K562 (cell line): ENCODE data around the gene RAB6A. TPM values are rescaled to one million over a fixed set of nuclear protein-coding genes. Genes with fewer than 3 reads are reported as not detected.

Experiments
- ATF2 ChIP-seq: sonication (generic); formaldehyde crosslinking; IDR thresholded peaks from 2 replicates; pipeline ENCODE4 v1.8.1; 2022; ENCODE audit warnings: missing genetic modification reagents
- GABPB1 ChIP-seq: sonication (generic); formaldehyde crosslinking; IDR thresholded peaks from 2 replicates; pipeline ENCODE4 v1.8.0; 2022; ENCODE audit warnings: mild to moderate bottlenecking, missing genetic modification reagents
- MAZ ChIP-seq, 2 experiments: fragments of 450-650 bp in 1 of 2; sonication (generic) in 1 of 2; formaldehyde crosslinking; IDR thresholded peaks in 1 of 2; conservative IDR thresholded peaks in 1 of 2; 2 replicates each; pipeline versions ENCODE4 v1.4.0 to v1.5.0; 2020; ENCODE audit warnings: mild to moderate bottlenecking in 1 of 2, missing genetic modification reagents in 1 of 2
- MTA1 ChIP-seq: fragments of 450-650 bp; IDR thresholded peaks from 2 replicates; pipeline ENCODE4 v1.6.1; 2017; ENCODE audit warnings: borderline replicate concordance
- SIRT6 ChIP-seq: IDR thresholded peaks from one replicate; pipeline ENCODE4 v1.6.1; 2012; ENCODE audit warnings: low read depth, mild to moderate bottlenecking, control low read depth, inconsistent platforms, low read length, moderate library complexity
- TRIM28 ChIP-seq: fragments of 450-650 bp; IDR thresholded peaks from 2 replicates; pipeline ENCODE4 v1.6.1; 2017
- ZNF318 ChIP-seq, 2 experiments: fragments of 450-650 bp; IDR thresholded peaks; 2 replicates each; pipeline ENCODE4 v1.6.1; 2016; ENCODE audit warnings: mild to moderate bottlenecking in 2 of 2, borderline replicate concordance in 1 of 2, low read depth in 1 of 2, moderate library complexity in 1 of 2
- polyA plus RNA-seq, 8 experiments: library from polyadenylated mRNA; depleted of rRNA in 4 of 8; stranded (reverse) in 5 of 8; unstranded in 3 of 8; fragments of >200 nt; fragmentation: Nextera tagmentation in 2 of 8; fragmentation: Illumina TruSeq in 1 of 8; extraction: Ambion mirVana in 2 of 8; extraction: Trizol in 1 of 8; gene quantifications; 2 replicates each; pipeline versions ENCODE4 v1.2.1 to v1.2.3, GENCODE V29; 2011 to 2014; ENCODE audit warnings: inconsistent platforms in 1 of 8, missing spikeins in 1 of 8
- total RNA-seq, 7 experiments: library from RNA; depleted of rRNA in 6 of 7; stranded (reverse); fragments of >200 nt in 6 of 7; fragmentation: Illumina TruSeq in 2 of 7; extraction: Trizol in 2 of 7; gene quantifications; 2 replicates each; pipeline versions ENCODE4 v1.2.1 to v1.2.3, GENCODE V29; 2011 to 2021; ENCODE audit warnings: low replicate concordance in 1 of 7
- TF ChIP-seq, protein P1 (sequence below): fragments of 450-650 bp; IDR thresholded peaks from 2 replicates; pipeline ENCODE4 v1.7.1; 2018; ENCODE audit warnings: mild to moderate bottlenecking, low read depth; ENCODE audit not compliant: partially characterized antibody
- TF ChIP-seq, protein P2 (sequence below): fragments of 250-450 bp; sonication (Bioruptor Pico); IDR thresholded peaks from 2 replicates; pipeline ENCODE4 v1.8.0; 2022; ENCODE audit warnings: moderate library complexity, mild to moderate bottlenecking, inconsistent platforms

RAB6A gene
- total and polyA plus RNA-seq, 9 of the 15 experiments (the other 6 are each of a cell fraction or from before 2014, with no cell fraction given) = 14.0 to 95.3 (median 45.4) TPM

GRCh38 chr11:73784080-73784634 is 23.3 kb upstream of the RAB6A start (continued):
- TF ChIP-seq ZNF318 (IDR thresholded peaks at IDR 0.05; ENCODE audit: borderline replicate concordance in 1 of 2, low read depth in 1 of 2) (peak in 1 of 2 experiments; percentile 59; a peak in 1 of 4 replicates), MAZ (CRISPR knock-in tag; conservative IDR thresholded peaks at IDR 0.05 in 1 of 2, IDR thresholded peaks at IDR 0.05 in 1 of 2) (peak; percentile 43 to 78; a peak in 3 of 4 replicates), GABPB1 (CRISPR knock-in tag) (peak; percentile 38; the same call in 1 of the 2 replicates), MTA1 (peak; percentile 89), ATF2 (CRISPR knock-in tag) (no peak), TRIM28 (no peak; the same call in 1 of the 2 replicates), SIRT6 (no peak)
- TF ChIP-seq, protein P1, sequence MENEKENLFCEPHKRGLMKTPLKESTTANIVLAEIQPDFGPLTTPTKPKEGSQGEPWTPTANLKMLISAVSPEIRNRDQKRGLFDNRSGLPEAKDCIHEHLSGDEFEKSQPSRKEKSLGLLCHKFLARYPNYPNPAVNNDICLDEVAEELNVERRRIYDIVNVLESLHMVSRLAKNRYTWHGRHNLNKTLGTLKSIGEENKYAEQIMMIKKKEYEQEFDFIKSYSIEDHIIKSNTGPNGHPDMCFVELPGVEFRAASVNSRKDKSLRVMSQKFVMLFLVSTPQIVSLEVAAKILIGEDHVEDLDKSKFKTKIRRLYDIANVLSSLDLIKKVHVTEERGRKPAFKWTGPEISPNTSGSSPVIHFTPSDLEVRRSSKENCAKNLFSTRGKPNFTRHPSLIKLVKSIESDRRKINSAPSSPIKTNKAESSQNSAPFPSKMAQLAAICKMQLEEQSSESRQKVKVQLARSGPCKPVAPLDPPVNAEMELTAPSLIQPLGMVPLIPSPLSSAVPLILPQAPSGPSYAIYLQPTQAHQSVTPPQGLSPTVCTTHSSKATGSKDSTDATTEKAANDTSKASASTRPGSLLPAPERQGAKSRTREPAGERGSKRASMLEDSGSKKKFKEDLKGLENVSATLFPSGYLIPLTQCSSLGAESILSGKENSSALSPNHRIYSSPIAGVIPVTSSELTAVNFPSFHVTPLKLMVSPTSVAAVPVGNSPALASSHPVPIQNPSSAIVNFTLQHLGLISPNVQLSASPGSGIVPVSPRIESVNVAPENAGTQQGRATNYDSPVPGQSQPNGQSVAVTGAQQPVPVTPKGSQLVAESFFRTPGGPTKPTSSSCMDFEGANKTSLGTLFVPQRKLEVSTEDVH = peak; percentile 49
- TF ChIP-seq, protein P2, sequence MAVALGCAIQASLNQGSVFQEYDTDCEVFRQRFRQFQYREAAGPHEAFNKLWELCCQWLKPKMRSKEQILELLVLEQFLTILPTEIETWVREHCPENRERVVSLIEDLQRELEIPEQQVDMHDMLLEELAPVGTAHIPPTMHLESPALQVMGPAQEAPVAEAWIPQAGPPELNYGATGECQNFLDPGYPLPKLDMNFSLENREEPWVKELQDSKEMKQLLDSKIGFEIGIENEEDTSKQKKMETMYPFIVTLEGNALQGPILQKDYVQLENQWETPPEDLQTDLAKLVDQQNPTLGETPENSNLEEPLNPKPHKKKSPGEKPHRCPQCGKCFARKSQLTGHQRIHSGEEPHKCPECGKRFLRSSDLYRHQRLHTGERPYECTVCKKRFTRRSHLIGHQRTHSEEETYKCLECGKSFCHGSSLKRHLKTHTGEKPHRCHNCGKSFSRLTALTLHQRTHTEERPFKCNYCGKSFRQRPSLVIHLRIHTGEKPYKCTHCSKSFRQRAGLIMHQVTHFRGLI (CRISPR knock-in tag) = peak; percentile 92
